Mesothelial cell of epicardium (in vitro differentiated cells): Measurements from ENCODE around the gene LZTR1. TPM values are rescaled to one million over a fixed set of nuclear protein-coding genes. Genes with fewer than 3 reads are reported as not detected.

Source experiments
- DNase-seq, 2 experiments: peaks; one replicate each; pipeline ENCODE4 v3.0.0; 2021; ENCODE audit warnings: low spot score in 2 of 2; ENCODE audit not compliant: unreplicated experiment in 2 of 2
- H3K27ac Mint-ChIP-seq: 2 replicates; pipeline ENCODE4 v1.8.0; 2021; ENCODE audit warnings: mixed read lengths
- H3K27me3 Mint-ChIP-seq: 2 replicates; pipeline ENCODE4 v1.8.0; 2021; ENCODE audit warnings: low read depth, mixed read lengths
- H3K36me3 Mint-ChIP-seq: 2 replicates; pipeline ENCODE4 v1.8.0; 2021; ENCODE audit warnings: mixed read lengths
- H3K4me1 Mint-ChIP-seq: 2 replicates; pipeline ENCODE4 v1.8.0; 2021; ENCODE audit warnings: mixed read lengths
- H3K4me3 Mint-ChIP-seq: 2 replicates; pipeline ENCODE4 v1.8.0; 2021; ENCODE audit warnings: mild to moderate bottlenecking, moderate library complexity, mixed read lengths
- H3K9me3 Mint-ChIP-seq: 2 replicates; pipeline ENCODE4 v1.8.0; 2021; ENCODE audit warnings: mixed read lengths
- CTCF ChIP-seq: fragments of 200-600 bp; sonication (generic); IDR thresholded peaks from one replicate; pipeline ENCODE4 v1.5.0; 2021; ENCODE audit warnings: antibody characterized with exemption; ENCODE audit not compliant: unreplicated experiment
- total RNA-seq: library from RNA; stranded (reverse); gene quantifications from 3 replicates; pipeline ENCODE4 v1.2.1, GENCODE V29; 2021

Gene LZTR1
- total RNA-seq, 1 donor from 2014 or later = 97.3 TPM

GRCh38 chr22:21022507-21022906, 40.4 kb downstream of the LZTR1 start:
- Mint-ChIP-seq H3K36me3 (no peaks in the 10 kb centered on the region), H3K4me1 (peaks cover 9% of the 10 kb centered on the region), H3K4me3 (no peak overlapping the region), H3K27ac (no peak overlapping the region), H3K9me3 (no peaks in the 10 kb centered on the region), H3K27me3 (no peaks in the 10 kb centered on the region)
- no peak for DNase-seq
- TF ChIP-seq CTCF = no peak

GRCh38 chr22:21022955-21023614, 41.0 kb downstream of the LZTR1 start:
- H3K4me1 Mint-ChIP-seq = peaks cover 11% of the 10 kb centered on the region
- no peaks in the 10 kb centered on the region for H3K9me3 Mint-ChIP-seq
- no peak for TF ChIP-seq CTCF
- H3K4me3 Mint-ChIP-seq = no peak overlapping the region
- H3K36me3 Mint-ChIP-seq = no peaks in the 10 kb centered on the region
- no peak overlapping the region for H3K27ac Mint-ChIP-seq
- no peak for DNase-seq
- H3K27me3 Mint-ChIP-seq = no peaks in the 10 kb centered on the region

GRCh38 chr22:21025266-21025665, 43.2 kb downstream of the LZTR1 start:
- no peak overlapping the region for H3K4me3 Mint-ChIP-seq
- TF ChIP-seq CTCF = no peak
- H3K27me3 Mint-ChIP-seq = no peaks in the 10 kb centered on the region
- no peak overlapping the region for H3K27ac Mint-ChIP-seq
- H3K36me3 Mint-ChIP-seq = no peaks in the 10 kb centered on the region
- peaks cover 19% of the 10 kb centered on the region for H3K4me1 Mint-ChIP-seq
- no peak for DNase-seq
- no peaks in the 10 kb centered on the region for H3K9me3 Mint-ChIP-seq

GRCh38 chr22:21025763-21026755, 44.0 kb downstream of the LZTR1 start:
- no peak for TF ChIP-seq CTCF
- Mint-ChIP-seq H3K27ac (no peak overlapping the region), H3K36me3 (no peaks in the 10 kb centered on the region), H3K9me3 (no peaks in the 10 kb centered on the region), H3K4me3 (no peak overlapping the region), H3K27me3 (peaks cover 5% of the 10 kb centered on the region), H3K4me1 (peaks cover 22% of the 10 kb centered on the region)
- DNase-seq = no peak

GRCh38 chr22:21026783-21027692, 44.9 kb downstream of the LZTR1 start:
- H3K27ac Mint-ChIP-seq = peak overlapping the region; percentile 75
- TF ChIP-seq CTCF = no peak
- DNase-seq = no peak
- H3K9me3 Mint-ChIP-seq = no peaks in the 10 kb centered on the region
- peaks cover 24% of the 10 kb centered on the region for H3K4me1 Mint-ChIP-seq
- peaks cover 6% of the 10 kb centered on the region for H3K27me3 Mint-ChIP-seq
- H3K36me3 Mint-ChIP-seq = no peaks in the 10 kb centered on the region
- H3K4me3 Mint-ChIP-seq = no peak overlapping the region
